Activated naive CD4-positive, alpha-beta T cell (primary cell): ENCODE measurements around the gene DCP1B.

Experiments used
- DNase-seq, 4 experiments: peaks; one replicate each; lab custom pipeline; 2025; lab: John Stamatoyannopoulos, UW

DCP1B gene

GRCh38 chr12:2017546-2018337 is 13.5 kb upstream of the DCP1B start:
- DNase-seq = no peak

GRCh38 chr12:2016862-2017545 is 12.7 kb upstream of the DCP1B start:
- no peak for DNase-seq

GRCh38 chr12:2014231-2014630 is 10.0 kb upstream of the DCP1B start:
- DNase-seq = no peak

- no peak for DNase-seq
These were observed 9.4 kb upstream of the DCP1B start for GRCh38 chr12:2013527-2014223.

GRCh38 chr12:2013086-2013485 is 8.8 kb upstream of the DCP1B start:
- DNase-seq = no peak

- no peak for DNase-seq
These were observed 7.7 kb upstream of the DCP1B start for GRCh38 chr12:2011643-2012607.

- DNase-seq = no peak
These were observed 5.4 kb upstream of the DCP1B start for GRCh38 chr12:2009623-2010022.

GRCh38 chr12:2008677-2009076 is 4.4 kb upstream of the DCP1B start:
- no peak for DNase-seq

GRCh38 chr12:2003676-2004112 is 563 bp downstream of the DCP1B start:
- DNase-seq = peak in 1 of 4 experiments; percentile 30

- DNase-seq = no peak
These were observed 8.9 kb downstream of the DCP1B start for GRCh38 chr12:1995205-1995896.

GRCh38 chr12:1994429-1995143 is 9.7 kb downstream of the DCP1B start:
- DNase-seq = no peak

- no peak for DNase-seq
These were observed 10.3 kb downstream of the DCP1B start for GRCh38 chr12:1993871-1994371.

- DNase-seq = no peak
These were observed 10.9 kb downstream of the DCP1B start for GRCh38 chr12:1993341-1993740.

- DNase-seq = no peak
These were observed 11.5 kb downstream of the DCP1B start for GRCh38 chr12:1992732-1993131.

- no peak for DNase-seq
These were observed 15.1 kb downstream of the DCP1B start for GRCh38 chr12:1989111-1989510.

- no peak for DNase-seq
These were observed 19.5 kb downstream of the DCP1B start for GRCh38 chr12:1984759-1985158.

- DNase-seq = no peak
These were observed 24.0 kb downstream of the DCP1B start for GRCh38 chr12:1980282-1980681.

GRCh38 chr12:1978078-1978862 is 26.0 kb downstream of the DCP1B start:
- no peak for DNase-seq

GRCh38 chr12:1977588-1977987 is 26.7 kb downstream of the DCP1B start:
- DNase-seq = no peak
